HEK293T (cell line): ENCODE data around the gene AQP5.

Source experiments
- CTBP1 ChIP-seq: fragments of 450-650 bp; IDR thresholded peaks from 2 replicates; pipeline ENCODE4 v1.6.1; 2016; ENCODE audit warnings: borderline replicate concordance
- ELF4 ChIP-seq: fragments of 450-650 bp; IDR thresholded peaks from 2 replicates; pipeline ENCODE4 v1.6.1; 2017; ENCODE audit warnings: antibody characterized with exemption
- FOXA1 ChIP-seq: fragments of 450-650 bp; IDR thresholded peaks from 2 replicates; pipeline ENCODE4 v1.6.1; 2016; ENCODE audit warnings: mild to moderate bottlenecking
- FOXK2 ChIP-seq: fragments of 450-650 bp; IDR thresholded peaks from 2 replicates; pipeline ENCODE4 v1.6.1; 2016; ENCODE audit warnings: mild to moderate bottlenecking
- L3MBTL2 ChIP-seq: fragments of 450-650 bp; conservative IDR thresholded peaks from 2 replicates; pipeline ENCODE4 v1.6.1; 2016; ENCODE audit warnings: mild to moderate bottlenecking
- LEF1 ChIP-seq: fragments of 450-650 bp; IDR thresholded peaks from 2 replicates; pipeline ENCODE4 v1.6.1; 2017; ENCODE audit warnings: mild to moderate bottlenecking, borderline replicate concordance
- SP1 ChIP-seq: fragments of 450-650 bp; IDR thresholded peaks from 2 replicates; pipeline ENCODE4 v1.6.1; 2017
- SUZ12 ChIP-seq: fragments of 450-650 bp; IDR thresholded peaks from 2 replicates; pipeline ENCODE4 v1.6.1; 2016; ENCODE audit warnings: mild to moderate bottlenecking
- TARDBP ChIP-seq: fragments of 450-650 bp; IDR thresholded peaks from 2 replicates; pipeline ENCODE4 v1.6.1; 2016
- ZNF384 ChIP-seq: fragments of 450-650 bp; IDR thresholded peaks from 2 replicates; pipeline ENCODE4 v1.6.1; 2016

GRCh38 chr12:49932023-49932422 lies 29.6 kb upstream of the AQP5 start:
- TF ChIP-seq SP1 (no peak), FOXK2 (no peak), ELF4 (no peak), L3MBTL2 (no peak), FOXA1 (no peak), SUZ12 (no peak), ZNF384 (no peak), CTBP1 (no peak), LEF1 (no peak), TARDBP (no peak)
